ENCODE results near the gene RNH1.

DNA sequence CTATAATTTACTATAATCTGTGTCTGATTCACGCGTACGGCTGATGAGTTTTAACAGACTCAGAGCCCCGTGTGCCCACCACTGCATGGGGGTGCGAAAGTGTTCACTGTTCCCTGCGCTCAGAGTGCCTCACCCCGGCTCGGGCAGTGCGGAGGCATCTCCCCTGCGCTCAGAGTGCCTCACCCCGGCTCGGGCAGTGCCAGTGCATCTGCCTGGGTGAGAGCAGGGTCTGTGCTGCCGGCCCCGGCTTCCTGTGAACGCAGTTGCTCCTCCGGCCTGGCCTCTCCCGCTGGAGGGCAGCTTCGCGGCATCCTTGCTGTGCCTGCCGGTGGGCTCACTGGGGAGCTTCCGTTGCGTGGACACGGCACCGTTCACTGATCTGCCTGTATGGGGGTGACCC is 42.7 kb downstream of the RNH1 start:
- TF ChIP-seq, protein P1, sequence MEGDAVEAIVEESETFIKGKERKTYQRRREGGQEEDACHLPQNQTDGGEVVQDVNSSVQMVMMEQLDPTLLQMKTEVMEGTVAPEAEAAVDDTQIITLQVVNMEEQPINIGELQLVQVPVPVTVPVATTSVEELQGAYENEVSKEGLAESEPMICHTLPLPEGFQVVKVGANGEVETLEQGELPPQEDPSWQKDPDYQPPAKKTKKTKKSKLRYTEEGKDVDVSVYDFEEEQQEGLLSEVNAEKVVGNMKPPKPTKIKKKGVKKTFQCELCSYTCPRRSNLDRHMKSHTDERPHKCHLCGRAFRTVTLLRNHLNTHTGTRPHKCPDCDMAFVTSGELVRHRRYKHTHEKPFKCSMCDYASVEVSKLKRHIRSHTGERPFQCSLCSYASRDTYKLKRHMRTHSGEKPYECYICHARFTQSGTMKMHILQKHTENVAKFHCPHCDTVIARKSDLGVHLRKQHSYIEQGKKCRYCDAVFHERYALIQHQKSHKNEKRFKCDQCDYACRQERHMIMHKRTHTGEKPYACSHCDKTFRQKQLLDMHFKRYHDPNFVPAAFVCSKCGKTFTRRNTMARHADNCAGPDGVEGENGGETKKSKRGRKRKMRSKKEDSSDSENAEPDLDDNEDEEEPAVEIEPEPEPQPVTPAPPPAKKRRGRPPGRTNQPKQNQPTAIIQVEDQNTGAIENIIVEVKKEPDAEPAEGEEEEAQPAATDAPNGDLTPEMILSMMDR (IDR thresholded peaks at IDR 0.05) = no peak
- TF ChIP-seq, protein P2, sequence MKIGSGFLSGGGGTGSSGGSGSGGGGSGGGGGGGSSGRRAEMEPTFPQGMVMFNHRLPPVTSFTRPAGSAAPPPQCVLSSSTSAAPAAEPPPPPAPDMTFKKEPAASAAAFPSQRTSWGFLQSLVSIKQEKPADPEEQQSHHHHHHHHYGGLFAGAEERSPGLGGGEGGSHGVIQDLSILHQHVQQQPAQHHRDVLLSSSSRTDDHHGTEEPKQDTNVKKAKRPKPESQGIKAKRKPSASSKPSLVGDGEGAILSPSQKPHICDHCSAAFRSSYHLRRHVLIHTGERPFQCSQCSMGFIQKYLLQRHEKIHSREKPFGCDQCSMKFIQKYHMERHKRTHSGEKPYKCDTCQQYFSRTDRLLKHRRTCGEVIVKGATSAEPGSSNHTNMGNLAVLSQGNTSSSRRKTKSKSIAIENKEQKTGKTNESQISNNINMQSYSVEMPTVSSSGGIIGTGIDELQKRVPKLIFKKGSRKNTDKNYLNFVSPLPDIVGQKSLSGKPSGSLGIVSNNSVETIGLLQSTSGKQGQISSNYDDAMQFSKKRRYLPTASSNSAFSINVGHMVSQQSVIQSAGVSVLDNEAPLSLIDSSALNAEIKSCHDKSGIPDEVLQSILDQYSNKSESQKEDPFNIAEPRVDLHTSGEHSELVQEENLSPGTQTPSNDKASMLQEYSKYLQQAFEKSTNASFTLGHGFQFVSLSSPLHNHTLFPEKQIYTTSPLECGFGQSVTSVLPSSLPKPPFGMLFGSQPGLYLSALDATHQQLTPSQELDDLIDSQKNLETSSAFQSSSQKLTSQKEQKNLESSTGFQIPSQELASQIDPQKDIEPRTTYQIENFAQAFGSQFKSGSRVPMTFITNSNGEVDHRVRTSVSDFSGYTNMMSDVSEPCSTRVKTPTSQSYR (CRISPR knock-in tag; IDR thresholded peaks at IDR 0.05) = no peak
- TF ChIP-seq, protein P3, sequence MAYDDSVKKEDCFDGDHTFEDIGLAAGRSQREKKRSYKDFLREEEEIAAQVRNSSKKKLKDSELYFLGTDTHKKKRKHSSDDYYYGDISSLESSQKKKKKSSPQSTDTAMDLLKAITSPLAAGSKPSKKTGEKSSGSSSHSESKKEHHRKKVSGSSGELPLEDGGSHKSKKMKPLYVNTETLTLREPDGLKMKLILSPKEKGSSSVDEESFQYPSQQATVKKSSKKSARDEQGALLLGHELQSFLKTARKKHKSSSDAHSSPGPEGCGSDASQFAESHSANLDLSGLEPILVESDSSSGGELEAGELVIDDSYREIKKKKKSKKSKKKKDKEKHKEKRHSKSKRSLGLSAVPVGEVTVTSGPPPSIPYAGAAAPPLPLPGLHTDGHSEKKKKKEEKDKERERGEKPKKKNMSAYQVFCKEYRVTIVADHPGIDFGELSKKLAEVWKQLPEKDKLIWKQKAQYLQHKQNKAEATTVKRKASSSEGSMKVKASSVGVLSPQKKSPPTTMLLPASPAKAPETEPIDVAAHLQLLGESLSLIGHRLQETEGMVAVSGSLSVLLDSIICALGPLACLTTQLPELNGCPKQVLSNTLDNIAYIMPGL (CRISPR knock-in tag; IDR thresholded peaks at IDR 0.05) = no peak
- TF ChIP-seq PRRX2 (CRISPR knock-in tag; IDR thresholded peaks at IDR 0.05) (no peak), RORB (CRISPR knock-in tag; IDR thresholded peaks at IDR 0.05) (no peak), ELF4 (CRISPR knock-in tag; IDR thresholded peaks at IDR 0.05; ENCODE audit: low read depth) (no peak), TCF7 (CRISPR knock-in tag; IDR thresholded peaks at IDR 0.05; ENCODE audit: low read depth) (no peak)
- TF ChIP-seq, protein P4, sequence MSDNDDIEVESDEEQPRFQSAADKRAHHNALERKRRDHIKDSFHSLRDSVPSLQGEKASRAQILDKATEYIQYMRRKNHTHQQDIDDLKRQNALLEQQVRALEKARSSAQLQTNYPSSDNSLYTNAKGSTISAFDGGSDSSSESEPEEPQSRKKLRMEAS (CRISPR knock-in tag; IDR thresholded peaks at IDR 0.05) = no peak
